Ramos (cell line): ENCODE results near the gene TTC24.
"Not testable (repeated sequence)": the region's sequence is repeated elsewhere in the genome, so short reads cannot be mapped to it uniquely, and the experiment has no call there.

Experiments
- in situ Hi-C: fragments of 300-500 bp; cut with MboI; formaldehyde crosslinking; loops from one replicate; pipeline ENCODE4 v1.14.3; 2022; ENCODE audit warnings: low sequenced_read_pairs; ENCODE audit not compliant: unreplicated experiment

Gene TTC24

DNA sequence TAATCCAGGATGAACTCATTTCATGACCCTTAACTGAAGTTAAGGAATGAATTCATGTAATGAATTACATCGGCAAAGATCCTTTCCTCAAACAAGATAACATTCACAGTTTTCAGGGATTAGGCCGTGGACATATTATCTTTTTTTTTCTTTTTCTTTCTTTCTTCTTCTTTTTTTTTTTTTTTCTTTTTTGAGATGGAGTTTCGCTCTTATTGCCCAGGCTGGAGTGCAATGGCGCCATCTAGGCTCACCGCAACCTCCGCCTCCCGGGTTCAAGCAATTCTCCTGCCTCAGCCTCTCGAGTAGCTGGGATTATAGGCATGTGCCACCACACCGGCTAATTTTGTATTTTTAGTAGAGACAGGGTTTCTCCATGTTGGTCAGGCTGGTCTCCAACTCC is 51.6 kb downstream of the TTC24 start:
- in situ Hi-C loops, result not testable (repeated sequence)

DNA sequence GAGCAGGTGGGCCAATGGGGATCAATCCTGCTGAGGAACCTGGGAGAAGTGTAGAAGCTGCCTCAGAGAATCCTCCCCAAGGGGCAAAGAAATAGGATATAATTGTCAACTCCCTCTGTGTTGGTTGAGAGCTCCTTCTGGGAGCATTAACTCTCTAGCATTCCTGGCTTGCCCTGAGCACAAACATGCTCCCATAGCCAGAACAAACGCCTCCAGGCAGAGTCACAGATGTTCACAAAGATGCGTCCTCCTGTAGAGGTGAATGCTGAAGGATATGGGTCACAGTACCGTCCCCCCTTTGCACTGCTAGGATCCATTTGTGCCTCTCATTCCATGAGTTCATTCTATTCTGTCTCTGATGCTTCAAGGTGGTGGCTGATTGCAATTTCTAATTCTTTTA is 52.8 kb downstream of the TTC24 start:
- in situ Hi-C loops, result no loop called here
